Type B pancreatic cell (in vitro differentiated cells): ENCODE results near the gene TMEM236. TPM values are rescaled to one million over a fixed set of nuclear protein-coding genes. Genes with fewer than 3 reads are reported as not detected.

Experiments used
- DNase-seq: peaks from one replicate; pipeline ENCODE4 v3.0.0; 2021; ENCODE audit warnings: mixed read lengths; ENCODE audit not compliant: unreplicated experiment; ENCODE audit errors: extremely low spot score
- H3K27ac Mint-ChIP-seq: 2 replicates; pipeline ENCODE4 v1.8.0; 2021; ENCODE audit warnings: mild to moderate bottlenecking, mixed read lengths
- H3K27me3 Mint-ChIP-seq: 2 replicates; pipeline ENCODE4 v1.8.0; 2021; ENCODE audit warnings: mixed read lengths
- H3K36me3 Mint-ChIP-seq: 2 replicates; pipeline ENCODE4 v1.8.0; 2021; ENCODE audit warnings: mixed read lengths
- H3K4me1 Mint-ChIP-seq: one replicate; pipeline ENCODE4 v1.8.0; 2021; ENCODE audit warnings: mixed read lengths; ENCODE audit not compliant: unreplicated experiment
- H3K4me3 Mint-ChIP-seq: 2 replicates; pipeline ENCODE4 v1.8.0; 2021; ENCODE audit warnings: mild to moderate bottlenecking, mixed read lengths
- H3K9me3 Mint-ChIP-seq: 2 replicates; pipeline ENCODE4 v1.8.0; 2021; ENCODE audit warnings: mixed read lengths
- total RNA-seq: library from RNA; stranded (reverse); gene quantifications from 2 replicates; pipeline ENCODE4 v1.2.1, GENCODE V29; 2021; ENCODE audit warnings: low replicate concordance
- TF ChIP-seq, protein P1 (sequence below): fragments of 200-600 bp; sonication (generic); conservative IDR thresholded peaks from 2 replicates; pipeline ENCODE4 v1.5.0; 2021; ENCODE audit warnings: antibody characterized with exemption, mild to moderate bottlenecking

Gene TMEM236
- total RNA-seq, 1 donor from 2014 or later = 11.6 TPM

DNA sequence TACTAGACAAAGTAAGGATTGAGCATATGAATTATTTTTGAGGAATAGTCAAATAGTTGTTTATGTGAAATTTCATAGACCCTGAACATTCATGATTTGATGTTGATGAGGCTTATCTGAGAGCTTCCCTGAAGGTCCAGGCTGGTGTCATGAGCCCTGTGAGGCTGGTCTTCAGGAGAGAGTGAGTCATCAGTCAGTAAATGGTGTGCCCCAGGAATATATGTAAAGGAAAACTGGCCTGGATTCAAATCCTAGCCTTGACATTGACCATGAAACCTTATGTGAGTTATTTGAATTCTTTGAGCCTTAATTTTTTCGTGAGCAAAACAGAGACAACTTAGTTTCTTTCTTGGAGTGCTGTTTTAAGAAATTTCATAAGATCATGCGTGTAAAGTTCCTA is 6.2 kb downstream of the TMEM236 start:
- Mint-ChIP-seq H3K36me3 (no peaks in the 10 kb centered on the region), H3K27me3 (no peaks in the 10 kb centered on the region), H3K27ac (no peak overlapping the region), H3K9me3 (peaks cover 8% of the 10 kb centered on the region), H3K4me3 (no peak overlapping the region), H3K4me1 (no peaks in the 10 kb centered on the region)
- DNase-seq = no peak
- TF ChIP-seq, protein P1, sequence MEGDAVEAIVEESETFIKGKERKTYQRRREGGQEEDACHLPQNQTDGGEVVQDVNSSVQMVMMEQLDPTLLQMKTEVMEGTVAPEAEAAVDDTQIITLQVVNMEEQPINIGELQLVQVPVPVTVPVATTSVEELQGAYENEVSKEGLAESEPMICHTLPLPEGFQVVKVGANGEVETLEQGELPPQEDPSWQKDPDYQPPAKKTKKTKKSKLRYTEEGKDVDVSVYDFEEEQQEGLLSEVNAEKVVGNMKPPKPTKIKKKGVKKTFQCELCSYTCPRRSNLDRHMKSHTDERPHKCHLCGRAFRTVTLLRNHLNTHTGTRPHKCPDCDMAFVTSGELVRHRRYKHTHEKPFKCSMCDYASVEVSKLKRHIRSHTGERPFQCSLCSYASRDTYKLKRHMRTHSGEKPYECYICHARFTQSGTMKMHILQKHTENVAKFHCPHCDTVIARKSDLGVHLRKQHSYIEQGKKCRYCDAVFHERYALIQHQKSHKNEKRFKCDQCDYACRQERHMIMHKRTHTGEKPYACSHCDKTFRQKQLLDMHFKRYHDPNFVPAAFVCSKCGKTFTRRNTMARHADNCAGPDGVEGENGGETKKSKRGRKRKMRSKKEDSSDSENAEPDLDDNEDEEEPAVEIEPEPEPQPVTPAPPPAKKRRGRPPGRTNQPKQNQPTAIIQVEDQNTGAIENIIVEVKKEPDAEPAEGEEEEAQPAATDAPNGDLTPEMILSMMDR = no peak

DNA sequence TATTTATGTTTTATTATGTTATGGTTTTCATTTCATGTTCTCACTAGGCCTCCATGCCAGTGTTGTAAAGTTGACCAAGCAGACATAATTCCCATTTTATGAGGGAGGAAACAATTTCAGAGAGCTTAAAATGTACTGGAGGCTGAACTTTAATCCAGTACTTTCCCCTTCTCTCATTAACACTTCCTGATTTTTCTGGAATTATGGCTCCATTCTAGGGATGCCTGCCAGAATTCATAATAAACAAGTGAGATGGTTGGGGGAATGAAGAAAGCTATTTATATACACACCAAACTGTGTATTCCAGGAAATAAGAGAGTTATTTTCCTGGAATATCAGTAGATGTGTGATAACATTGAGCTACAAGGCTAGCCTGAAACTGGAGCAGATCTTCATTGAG is 6.9 kb downstream of the TMEM236 start:
- Mint-ChIP-seq H3K4me1 (no peaks in the 10 kb centered on the region), H3K27ac (no peak overlapping the region), H3K4me3 (no peak overlapping the region), H3K27me3 (peaks cover 6% of the 10 kb centered on the region), H3K9me3 (peaks cover 8% of the 10 kb centered on the region), H3K36me3 (no peaks in the 10 kb centered on the region)
- DNase-seq = no peak
- TF ChIP-seq, protein P1 = no peak

GRCh38 chr10:17764142-17764541 is 12.1 kb downstream of the TMEM236 start:
- no peak for DNase-seq
- TF ChIP-seq, protein P1 = no peak
- Mint-ChIP-seq H3K27ac (no peak overlapping the region), H3K4me1 (no peaks in the 10 kb centered on the region), H3K9me3 (peaks cover 14% of the 10 kb centered on the region), H3K4me3 (no peak overlapping the region), H3K27me3 (peaks cover 21% of the 10 kb centered on the region), H3K36me3 (no peaks in the 10 kb centered on the region)

DNA sequence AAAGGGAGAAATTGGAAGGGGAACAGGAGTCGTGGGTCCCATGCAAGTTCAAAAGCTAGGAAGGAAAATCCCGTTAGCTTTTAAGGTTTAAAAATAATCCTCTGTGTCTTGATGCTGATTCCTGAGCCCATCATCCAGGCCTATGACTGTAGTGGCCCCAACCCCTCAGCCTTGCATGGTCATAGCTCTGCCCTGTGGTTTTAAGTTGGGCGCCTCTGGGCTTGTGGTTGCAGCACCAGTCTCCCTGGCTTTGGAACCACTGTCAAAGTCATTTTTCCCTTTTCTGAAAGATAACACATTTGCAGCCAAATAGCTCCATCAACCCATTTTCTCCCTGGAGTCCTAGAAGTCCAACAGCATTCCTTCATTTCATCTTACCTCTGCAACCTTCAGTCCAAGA is 13.6 kb downstream of the TMEM236 start:
- Mint-ChIP-seq H3K27me3 (peaks cover 21% of the 10 kb centered on the region), H3K36me3 (no peaks in the 10 kb centered on the region), H3K9me3 (peaks cover 7% of the 10 kb centered on the region), H3K4me1 (no peaks in the 10 kb centered on the region), H3K4me3 (no peak overlapping the region), H3K27ac (no peak overlapping the region)
- TF ChIP-seq, protein P1 = no peak
- no peak for DNase-seq

DNA sequence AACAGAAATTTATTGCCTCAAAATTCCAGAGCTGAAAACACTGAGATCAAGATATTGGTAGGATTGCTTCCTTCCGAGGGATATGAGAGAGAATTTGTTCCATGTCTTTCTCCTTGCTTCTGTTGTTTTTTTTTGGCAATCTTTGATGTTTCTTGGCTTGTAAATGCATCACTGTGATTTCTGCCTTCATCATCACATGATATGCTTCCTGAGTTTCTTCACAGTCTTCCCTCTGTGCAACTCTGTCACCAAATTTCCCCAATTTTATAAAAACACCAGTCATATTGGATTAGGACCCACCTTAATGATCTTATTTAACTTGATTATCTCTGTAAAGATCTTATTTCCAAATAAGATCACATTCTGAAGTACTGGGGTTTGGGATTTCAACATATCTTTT is 14.7 kb downstream of the TMEM236 start:
- Mint-ChIP-seq H3K9me3 (peaks cover 6% of the 10 kb centered on the region), H3K4me1 (no peaks in the 10 kb centered on the region), H3K36me3 (no peaks in the 10 kb centered on the region), H3K27ac (no peak overlapping the region), H3K4me3 (no peak overlapping the region), H3K27me3 (peaks cover 21% of the 10 kb centered on the region)
- no peak for DNase-seq
- TF ChIP-seq, protein P1 = no peak

- Mint-ChIP-seq H3K36me3 (no peaks in the 10 kb centered on the region), H3K27ac (no peak overlapping the region), H3K27me3 (peaks cover 18% of the 10 kb centered on the region), H3K4me3 (no peak overlapping the region), H3K9me3 (peaks cover 6% of the 10 kb centered on the region), H3K4me1 (no peaks in the 10 kb centered on the region)
- no peak for DNase-seq
- TF ChIP-seq, protein P1 = no peak
These were observed 16.5 kb downstream of the TMEM236 start for GRCh38 chr10:17768496-17768895.
